Measurements from ENCODE around the gene NAA35.

Gene NAA35

DNA sequence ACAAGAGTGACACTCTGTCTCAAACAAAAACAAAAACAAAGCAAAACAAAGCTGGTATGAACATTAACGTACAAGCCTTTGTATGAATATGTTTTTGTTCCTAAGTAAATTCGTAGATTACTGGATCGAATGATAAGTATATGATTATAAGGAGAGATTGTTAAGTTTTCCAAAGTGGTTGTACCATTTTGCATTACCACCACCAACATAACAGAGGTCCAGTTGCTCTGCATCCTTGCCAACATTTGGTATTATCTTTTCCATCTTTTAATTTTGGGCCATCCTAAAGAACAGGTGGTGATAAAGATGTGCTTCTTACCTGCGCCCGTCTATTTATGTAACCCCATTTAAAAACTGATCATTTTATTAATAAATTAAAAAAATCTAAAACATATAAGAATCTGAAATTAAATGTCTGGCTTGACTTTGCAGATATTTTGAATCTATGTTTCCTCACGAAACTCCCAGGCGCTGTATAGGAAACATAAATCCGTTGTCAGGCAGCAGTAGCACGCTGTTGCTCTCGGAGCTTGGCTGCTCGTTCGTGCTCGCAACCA, 593 bp upstream of the NAA35 start:
- TF ChIP-seq, protein P1, sequence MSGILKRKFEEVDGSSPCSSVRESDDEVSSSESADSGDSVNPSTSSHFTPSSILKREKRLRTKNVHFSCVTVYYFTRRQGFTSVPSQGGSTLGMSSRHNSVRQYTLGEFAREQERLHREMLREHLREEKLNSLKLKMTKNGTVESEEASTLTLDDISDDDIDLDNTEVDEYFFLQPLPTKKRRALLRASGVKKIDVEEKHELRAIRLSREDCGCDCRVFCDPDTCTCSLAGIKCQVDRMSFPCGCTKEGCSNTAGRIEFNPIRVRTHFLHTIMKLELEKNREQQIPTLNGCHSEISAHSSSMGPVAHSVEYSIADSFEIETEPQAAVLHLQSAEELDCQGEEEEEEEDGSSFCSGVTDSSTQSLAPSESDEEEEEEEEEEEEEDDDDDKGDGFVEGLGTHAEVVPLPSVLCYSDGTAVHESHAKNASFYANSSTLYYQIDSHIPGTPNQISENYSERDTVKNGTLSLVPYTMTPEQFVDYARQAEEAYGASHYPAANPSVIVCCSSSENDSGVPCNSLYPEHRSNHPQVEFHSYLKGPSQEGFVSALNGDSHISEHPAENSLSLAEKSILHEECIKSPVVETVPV (CRISPR knock-in tag; IDR thresholded peaks at IDR 0.05), result peak; percentile 11; the same call in 1 of the 2 replicates
- TF ChIP-seq ZNF8 (CRISPR knock-in tag; IDR thresholded peaks at IDR 0.05), result peak; percentile 32; the same call in 1 of the 2 replicates
- no peak for TF ChIP-seq TOX (CRISPR knock-in tag; IDR thresholded peaks at IDR 0.05; ENCODE audit: borderline replicate concordance)
- TF ChIP-seq ZNF565 (CRISPR knock-in tag; conservative IDR thresholded peaks at IDR 0.05; ENCODE audit: low read depth), result no peak
- 0 out of 2 replicates have a peak, but pooled peaks have one; percentile 17 for TF ChIP-seq SNAI2 (CRISPR knock-in tag; IDR thresholded peaks at IDR 0.05)
- no peak for TF ChIP-seq ZFP30 (CRISPR knock-in tag; IDR thresholded peaks at IDR 0.05)
- peak; percentile 65; the same call in 1 of the 2 replicates for TF ChIP-seq ZNF70 (CRISPR knock-in tag; IDR thresholded peaks at IDR 0.05)
- TF ChIP-seq, protein P2, sequence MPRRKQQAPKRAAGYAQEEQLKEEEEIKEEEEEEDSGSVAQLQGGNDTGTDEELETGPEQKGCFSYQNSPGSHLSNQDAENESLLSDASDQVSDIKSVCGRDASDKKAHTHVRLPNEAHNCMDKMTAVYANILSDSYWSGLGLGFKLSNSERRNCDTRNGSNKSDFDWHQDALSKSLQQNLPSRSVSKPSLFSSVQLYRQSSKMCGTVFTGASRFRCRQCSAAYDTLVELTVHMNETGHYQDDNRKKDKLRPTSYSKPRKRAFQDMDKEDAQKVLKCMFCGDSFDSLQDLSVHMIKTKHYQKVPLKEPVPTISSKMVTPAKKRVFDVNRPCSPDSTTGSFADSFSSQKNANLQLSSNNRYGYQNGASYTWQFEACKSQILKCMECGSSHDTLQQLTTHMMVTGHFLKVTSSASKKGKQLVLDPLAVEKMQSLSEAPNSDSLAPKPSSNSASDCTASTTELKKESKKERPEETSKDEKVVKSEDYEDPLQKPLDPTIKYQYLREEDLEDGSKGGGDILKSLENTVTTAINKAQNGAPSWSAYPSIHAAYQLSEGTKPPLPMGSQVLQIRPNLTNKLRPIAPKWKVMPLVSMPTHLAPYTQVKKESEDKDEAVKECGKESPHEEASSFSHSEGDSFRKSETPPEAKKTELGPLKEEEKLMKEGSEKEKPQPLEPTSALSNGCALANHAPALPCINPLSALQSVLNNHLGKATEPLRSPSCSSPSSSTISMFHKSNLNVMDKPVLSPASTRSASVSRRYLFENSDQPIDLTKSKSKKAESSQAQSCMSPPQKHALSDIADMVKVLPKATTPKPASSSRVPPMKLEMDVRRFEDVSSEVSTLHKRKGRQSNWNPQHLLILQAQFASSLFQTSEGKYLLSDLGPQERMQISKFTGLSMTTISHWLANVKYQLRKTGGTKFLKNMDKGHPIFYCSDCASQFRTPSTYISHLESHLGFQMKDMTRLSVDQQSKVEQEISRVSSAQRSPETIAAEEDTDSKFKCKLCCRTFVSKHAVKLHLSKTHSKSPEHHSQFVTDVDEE (CRISPR knock-in tag; IDR thresholded peaks at IDR 0.05), result no peak
- no peak for ATAC-seq

GRCh38 chr9:85941622-85941940, 635 bp downstream of the NAA35 start:
- no peak for TF ChIP-seq ZNF70 (CRISPR knock-in tag; IDR thresholded peaks at IDR 0.05)
- TF ChIP-seq, protein P3, sequence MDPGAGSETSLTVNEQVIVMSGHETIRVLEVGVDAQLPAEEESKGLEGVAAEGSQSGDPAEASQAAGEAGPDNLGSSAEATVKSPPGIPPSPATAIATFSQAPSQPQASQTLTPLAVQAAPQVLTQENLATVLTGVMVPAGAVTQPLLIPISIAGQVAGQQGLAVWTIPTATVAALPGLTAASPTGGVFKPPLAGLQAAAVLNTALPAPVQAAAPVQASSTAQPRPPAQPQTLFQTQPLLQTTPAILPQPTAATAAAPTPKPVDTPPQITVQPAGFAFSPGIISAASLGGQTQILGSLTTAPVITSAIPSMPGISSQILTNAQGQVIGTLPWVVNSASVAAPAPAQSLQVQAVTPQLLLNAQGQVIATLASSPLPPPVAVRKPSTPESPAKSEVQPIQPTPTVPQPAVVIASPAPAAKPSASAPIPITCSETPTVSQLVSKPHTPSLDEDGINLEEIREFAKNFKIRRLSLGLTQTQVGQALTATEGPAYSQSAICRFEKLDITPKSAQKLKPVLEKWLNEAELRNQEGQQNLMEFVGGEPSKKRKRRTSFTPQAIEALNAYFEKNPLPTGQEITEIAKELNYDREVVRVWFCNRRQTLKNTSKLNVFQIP (CRISPR knock-in tag; IDR thresholded peaks at IDR 0.05; ENCODE audit: borderline replicate concordance, low read depth), result no peak
- no peak for TF ChIP-seq GLIS3 (CRISPR knock-in tag; IDR thresholded peaks at IDR 0.05)
- no peak for TF ChIP-seq TOX (CRISPR knock-in tag; IDR thresholded peaks at IDR 0.05; ENCODE audit: borderline replicate concordance)
- no peak for TF ChIP-seq CSDC2 (CRISPR knock-in tag; IDR thresholded peaks at IDR 0.05)
- no peak for TF ChIP-seq ISL1 (CRISPR knock-in tag; IDR thresholded peaks at IDR 0.05)
- no peak for TF ChIP-seq SNAI2 (CRISPR knock-in tag; IDR thresholded peaks at IDR 0.05)
- TF ChIP-seq BACH2 (CRISPR knock-in tag; IDR thresholded peaks at IDR 0.05; ENCODE audit: borderline replicate concordance), result no peak
- no peak for TF ChIP-seq ESRRG (CRISPR knock-in tag; IDR thresholded peaks at IDR 0.05)
- no peak for TF ChIP-seq ZFP30 (CRISPR knock-in tag; IDR thresholded peaks at IDR 0.05)
- no peak for TF ChIP-seq TCF4 (CRISPR knock-in tag; IDR thresholded peaks at IDR 0.05; ENCODE audit: borderline replicate concordance)
- TF ChIP-seq, protein P4, sequence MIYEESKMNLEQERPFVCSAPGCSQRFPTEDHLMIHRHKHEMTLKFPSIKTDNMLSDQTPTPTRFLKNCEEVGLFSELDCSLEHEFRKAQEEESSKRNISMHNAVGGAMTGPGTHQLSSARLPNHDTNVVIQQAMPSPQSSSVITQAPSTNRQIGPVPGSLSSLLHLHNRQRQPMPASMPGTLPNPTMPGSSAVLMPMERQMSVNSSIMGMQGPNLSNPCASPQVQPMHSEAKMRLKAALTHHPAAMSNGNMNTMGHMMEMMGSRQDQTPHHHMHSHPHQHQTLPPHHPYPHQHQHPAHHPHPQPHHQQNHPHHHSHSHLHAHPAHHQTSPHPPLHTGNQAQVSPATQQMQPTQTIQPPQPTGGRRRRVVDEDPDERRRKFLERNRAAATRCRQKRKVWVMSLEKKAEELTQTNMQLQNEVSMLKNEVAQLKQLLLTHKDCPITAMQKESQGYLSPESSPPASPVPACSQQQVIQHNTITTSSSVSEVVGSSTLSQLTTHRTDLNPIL (CRISPR knock-in tag; IDR thresholded peaks at IDR 0.05; ENCODE audit: low read depth), result no peak
- TF ChIP-seq, protein P2 (CRISPR knock-in tag; IDR thresholded peaks at IDR 0.05), result no peak
- no peak for TF ChIP-seq ZC3H10 (CRISPR knock-in tag; IDR thresholded peaks at IDR 0.05)
- no peak for ATAC-seq

DNA sequence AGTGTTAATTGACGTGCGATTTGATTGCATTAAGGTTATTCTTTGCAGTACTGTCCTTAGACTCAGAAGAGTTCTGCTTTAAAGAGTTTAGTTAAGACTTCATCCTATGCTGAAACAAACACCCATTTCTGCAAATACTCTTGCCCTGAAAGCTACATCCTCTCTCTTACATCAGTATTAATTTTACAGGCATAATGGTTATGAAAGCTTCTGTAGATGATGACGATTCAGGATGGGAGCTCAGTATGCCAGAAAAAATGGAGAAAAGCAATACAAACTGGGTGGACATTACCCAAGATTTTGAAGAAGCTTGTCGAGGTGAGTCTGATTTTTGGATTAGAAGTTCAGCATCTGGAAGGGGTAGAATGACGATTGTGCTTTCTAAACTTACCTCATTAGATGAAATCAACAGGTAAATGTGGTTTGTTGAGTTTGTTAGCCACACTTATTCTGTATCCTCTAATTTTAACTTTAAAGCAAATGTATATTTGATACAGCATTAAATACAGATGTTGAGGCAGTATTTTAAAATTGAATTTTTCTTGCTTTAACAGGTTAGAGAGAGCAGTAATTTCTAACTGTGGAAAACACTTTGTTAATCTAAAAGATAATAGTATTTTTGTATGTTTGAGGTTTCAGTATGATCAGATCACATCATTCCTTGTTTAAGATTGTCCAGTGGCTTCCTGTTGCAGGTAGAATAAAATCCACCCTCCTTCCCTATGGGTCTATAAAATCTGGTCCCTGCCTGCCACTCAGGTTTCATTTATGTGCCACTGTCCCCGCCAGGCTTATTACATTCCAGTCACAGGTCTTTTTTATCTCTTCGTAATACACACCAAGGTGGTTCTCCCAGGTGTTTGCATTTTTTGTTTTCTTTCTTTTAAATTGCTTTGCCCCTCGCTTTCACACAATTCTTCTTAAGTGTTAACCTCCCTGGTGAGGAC, 1.3 kb downstream of the NAA35 start:
- ATAC-seq, result no peak
- TF ChIP-seq ESRRG (CRISPR knock-in tag; IDR thresholded peaks at IDR 0.05) (no peak), SNAI2 (CRISPR knock-in tag; IDR thresholded peaks at IDR 0.05) (no peak), ZFP3 (CRISPR knock-in tag; IDR thresholded peaks at IDR 0.05) (no peak), PPARA (CRISPR knock-in tag; IDR thresholded peaks at IDR 0.05; ENCODE audit: borderline replicate concordance) (no peak), OSR1 (CRISPR knock-in tag; IDR thresholded peaks at IDR 0.05) (no peak), CSDC2 (CRISPR knock-in tag; IDR thresholded peaks at IDR 0.05) (no peak), GLIS3 (CRISPR knock-in tag; IDR thresholded peaks at IDR 0.05) (no peak), TOX (CRISPR knock-in tag; IDR thresholded peaks at IDR 0.05; ENCODE audit: borderline replicate concordance) (no peak), ZC3H10 (CRISPR knock-in tag; IDR thresholded peaks at IDR 0.05) (no peak), RARB (CRISPR knock-in tag; IDR thresholded peaks at IDR 0.05) (no peak), ZNF70 (CRISPR knock-in tag; IDR thresholded peaks at IDR 0.05) (no peak), ZNF565 (CRISPR knock-in tag; conservative IDR thresholded peaks at IDR 0.05; ENCODE audit: low read depth) (no peak)
- TF ChIP-seq, protein P4 (CRISPR knock-in tag; IDR thresholded peaks at IDR 0.05; ENCODE audit: low read depth), result no peak
- TF ChIP-seq, protein P5, sequence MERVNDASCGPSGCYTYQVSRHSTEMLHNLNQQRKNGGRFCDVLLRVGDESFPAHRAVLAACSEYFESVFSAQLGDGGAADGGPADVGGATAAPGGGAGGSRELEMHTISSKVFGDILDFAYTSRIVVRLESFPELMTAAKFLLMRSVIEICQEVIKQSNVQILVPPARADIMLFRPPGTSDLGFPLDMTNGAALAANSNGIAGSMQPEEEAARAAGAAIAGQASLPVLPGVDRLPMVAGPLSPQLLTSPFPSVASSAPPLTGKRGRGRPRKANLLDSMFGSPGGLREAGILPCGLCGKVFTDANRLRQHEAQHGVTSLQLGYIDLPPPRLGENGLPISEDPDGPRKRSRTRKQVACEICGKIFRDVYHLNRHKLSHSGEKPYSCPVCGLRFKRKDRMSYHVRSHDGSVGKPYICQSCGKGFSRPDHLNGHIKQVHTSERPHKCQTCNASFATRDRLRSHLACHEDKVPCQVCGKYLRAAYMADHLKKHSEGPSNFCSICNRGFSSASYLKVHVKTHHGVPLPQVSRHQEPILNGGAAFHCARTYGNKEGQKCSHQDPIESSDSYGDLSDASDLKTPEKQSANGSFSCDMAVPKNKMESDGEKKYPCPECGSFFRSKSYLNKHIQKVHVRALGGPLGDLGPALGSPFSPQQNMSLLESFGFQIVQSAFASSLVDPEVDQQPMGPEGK (CRISPR knock-in tag; IDR thresholded peaks at IDR 0.05; ENCODE audit: borderline replicate concordance), result no peak
